H9 (cell line): ENCODE data around the gene ELFN1. TPM values are rescaled to one million over a fixed set of nuclear protein-coding genes. Genes with fewer than 3 reads are reported as not detected.

Experiments used
- DNase-seq: peaks from one replicate; pipeline ENCODE4 v3.0.0-alpha.2; 2017
- H2AFZ ChIP-seq: one replicate; pipeline ENCODE4 v1.6.1; 2013; ENCODE audit warnings: mild to moderate bottlenecking, low read length, control low read depth, moderate library complexity
- H2AK5ac ChIP-seq: 2 replicates; pipeline ENCODE4 v1.6.1; 2013; ENCODE audit warnings: low read length, control low read depth, mixed read lengths; ENCODE audit not compliant: insufficient read length
- H2BK120ac ChIP-seq: one replicate; pipeline ENCODE4 v1.6.1; 2013; ENCODE audit warnings: low read depth, mild to moderate bottlenecking, low read length, control low read depth, inconsistent platforms; ENCODE audit not compliant: poor library complexity, severe bottlenecking
- H2BK12ac ChIP-seq: 2 replicates; pipeline ENCODE4 v1.6.1; 2013; ENCODE audit warnings: low read length, control low read depth, mixed read lengths, low read depth; ENCODE audit not compliant: insufficient read length
- H2BK15ac ChIP-seq: 2 replicates; pipeline ENCODE4 v1.6.1; 2013; ENCODE audit warnings: low read depth, low read length, control low read depth
- H2BK20ac ChIP-seq: one replicate; pipeline ENCODE4 v1.6.1; 2013; ENCODE audit warnings: low read depth, mild to moderate bottlenecking, low read length, control low read depth, inconsistent platforms; ENCODE audit not compliant: poor library complexity, severe bottlenecking
- H2BK5ac ChIP-seq: 2 replicates; pipeline ENCODE4 v1.6.1; 2013; ENCODE audit warnings: low read length, control low read depth, mixed read lengths; ENCODE audit not compliant: insufficient read length
- H3K14ac ChIP-seq: 2 replicates; pipeline ENCODE4 v1.6.1; 2013; ENCODE audit warnings: low read length, control low read depth; ENCODE audit not compliant: insufficient read depth
- H3K18ac ChIP-seq: 2 replicates; pipeline ENCODE4 v1.6.1; 2013; ENCODE audit warnings: low read depth, mild to moderate bottlenecking, mixed read lengths, low read length, control low read depth; ENCODE audit not compliant: insufficient read length
- H3K23ac ChIP-seq: 2 replicates; pipeline ENCODE4 v1.6.1; 2013; ENCODE audit warnings: low read length, control low read depth, mixed read lengths, low read depth; ENCODE audit not compliant: insufficient read length
- H3K23me2 ChIP-seq: 2 replicates; pipeline ENCODE4 v1.6.1; 2013; ENCODE audit warnings: low read depth, mild to moderate bottlenecking, mixed read lengths, low read length, control low read depth; ENCODE audit not compliant: insufficient read length, poor library complexity, severe bottlenecking
- H3K27ac ChIP-seq: 2 replicates; pipeline ENCODE4 v1.5.1; 2013; ENCODE audit warnings: low read length, control low read depth, mixed read lengths, low read depth; ENCODE audit not compliant: insufficient read length
- H3K27me3 ChIP-seq: 2 replicates; pipeline ENCODE4 v1.6.1; 2013; ENCODE audit warnings: low read length, control low read depth, inconsistent platforms; ENCODE audit not compliant: insufficient read depth
- H3K4ac ChIP-seq: 2 replicates; pipeline ENCODE4 v1.6.1; 2013; ENCODE audit warnings: low read depth, mild to moderate bottlenecking, control low read depth, inconsistent platforms, low read length, moderate library complexity
- H3K4me1 ChIP-seq: 2 replicates; pipeline ENCODE4 v1.6.1; 2013; ENCODE audit warnings: low read length, control low read depth, inconsistent platforms; ENCODE audit not compliant: insufficient read depth
- H3K4me2 ChIP-seq: 2 replicates; pipeline ENCODE4 v1.6.1; 2013; ENCODE audit warnings: low read length, control low read depth, mixed read lengths; ENCODE audit not compliant: insufficient read length, insufficient read depth
- H3K56ac ChIP-seq: 2 replicates; pipeline ENCODE4 v1.6.1; 2013; ENCODE audit warnings: low read depth, mild to moderate bottlenecking, mixed read lengths, low read length, control low read depth; ENCODE audit not compliant: insufficient read length
- H3K79me1 ChIP-seq: 2 replicates; pipeline ENCODE4 v1.6.1; 2013; ENCODE audit warnings: low read depth, mild to moderate bottlenecking, moderate library complexity, low read length, control low read depth, inconsistent platforms; ENCODE audit not compliant: insufficient read depth, poor library complexity, severe bottlenecking
- H3K79me2 ChIP-seq: 2 replicates; pipeline ENCODE4 v1.6.1; 2013; ENCODE audit warnings: low read length, control low read depth, inconsistent platforms; ENCODE audit not compliant: insufficient read depth
- H3K9ac ChIP-seq: 2 replicates; pipeline ENCODE4 v1.6.1; 2013; ENCODE audit warnings: low read length, control low read depth, mixed read lengths; ENCODE audit not compliant: insufficient read length; ENCODE audit errors: extremely low read depth
- H3K9me3 ChIP-seq: one replicate; pipeline ENCODE4 v1.6.1; 2013; ENCODE audit warnings: low read depth, low read length, inconsistent platforms; ENCODE audit not compliant: control insufficient read depth
- H3T11ph ChIP-seq: one replicate; pipeline ENCODE4 v1.6.1; 2013; ENCODE audit warnings: mild to moderate bottlenecking, low read length, control low read depth, inconsistent platforms
- H4K20me1 ChIP-seq: one replicate; pipeline ENCODE4 v1.6.1; 2013; ENCODE audit not compliant: control insufficient read depth, insufficient read length, insufficient read depth
- H4K5ac ChIP-seq: 2 replicates; pipeline ENCODE4 v1.6.1; 2013; ENCODE audit warnings: low read depth, mild to moderate bottlenecking, mixed read lengths, low read length, control low read depth; ENCODE audit not compliant: insufficient read length
- H4K8ac ChIP-seq: replicated peaks from 2 replicates; pipeline ENCODE4 v1.6.1; 2013; ENCODE audit warnings: low read length, control low read depth, mixed read lengths, low read depth; ENCODE audit not compliant: insufficient read length
- H4K91ac ChIP-seq: 2 replicates; pipeline ENCODE4 v1.6.1; 2013; ENCODE audit warnings: low read depth, mild to moderate bottlenecking, moderate library complexity, mixed read lengths, low read length, control low read depth; ENCODE audit not compliant: insufficient read length
- H3K27ac Mint-ChIP-seq, 3 experiments: 2 replicates in 2 of 3; 3 replicates in 1 of 3; pipeline ENCODE4 v1.8.0; 2020 to 2021; ENCODE audit warnings: mixed read lengths in 3 of 3, mild to moderate bottlenecking in 1 of 3, moderate library complexity in 1 of 3
- H3K27me3 Mint-ChIP-seq: 2 replicates; pipeline ENCODE4 v1.8.0; 2021; ENCODE audit warnings: low read depth, mild to moderate bottlenecking, moderate library complexity, mixed read lengths
- H3K36me3 Mint-ChIP-seq, 3 experiments: 2 replicates in 2 of 3; 3 replicates in 1 of 3; pipeline ENCODE4 v1.8.0; 2020 to 2021; ENCODE audit warnings: low read depth in 3 of 3, mixed read lengths in 3 of 3; ENCODE audit not compliant: insufficient read depth in 1 of 3
- H3K4me1 Mint-ChIP-seq, 2 experiments: 2 replicates each; pipeline ENCODE4 v1.8.0; 2020; ENCODE audit warnings: mixed read lengths in 2 of 2
- H3K4me3 Mint-ChIP-seq, 2 experiments: 2 replicates in 1 of 2; 3 replicates in 1 of 2; pipeline ENCODE4 v1.8.0; 2020 to 2021; ENCODE audit warnings: mild to moderate bottlenecking in 2 of 2, mixed read lengths in 2 of 2, moderate library complexity in 1 of 2
- H3K9me3 Mint-ChIP-seq, 2 experiments: 2 replicates in 1 of 2; 3 replicates in 1 of 2; pipeline ENCODE4 v1.8.0; 2020; ENCODE audit warnings: mild to moderate bottlenecking in 2 of 2, mixed read lengths in 2 of 2, moderate library complexity in 1 of 2
- CTCF ChIP-seq: fragments of 200-600 bp; sonication (generic); conservative IDR thresholded peaks from 3 replicates; pipeline ENCODE4 v1.8.0; 2021; ENCODE audit warnings: antibody characterized with exemption, mild to moderate bottlenecking
- WGBS: extraction: QIAGEN DNeasy Blood & Tissue Kit; methylation state at CpG from one replicate; pipeline ENCODE4 v1.1.7; 2013; ENCODE audit warnings: missing lambda C conversion rate, low lambda C conversion rate, mixed read lengths; ENCODE audit not compliant: insufficient read length; ENCODE audit errors: extremely low coverage; 5-methylcytosine and 5-hydroxymethylcytosine counted together
- total RNA-seq: library from RNA; stranded (reverse); gene quantifications from 2 replicates; pipeline ENCODE4 v1.2.1, GENCODE V29; 2021

ELFN1 gene
- total RNA-seq, 1 experiment from 2014 or later: 3.7 TPM

GRCh38 chr7:1630700-1631336 lies 39.3 kb upstream of the ELFN1 start:
- Histone ChIP-seq H3K4me1 (no peaks in the 10 kb centered on the region), H3K23me2 (no peaks in the 10 kb centered on the region), H3K27me3 (no peaks in the 10 kb centered on the region), H2BK20ac (no peak overlapping the region), H4K91ac (no peak overlapping the region), H2BK12ac (no peak overlapping the region), H3K9ac (no peak overlapping the region), H3K14ac (no peak overlapping the region), H4K8ac (no peak overlapping the region), H3K27ac (no peak overlapping the region), H2AK5ac (no peak overlapping the region), H3K23ac (no peak overlapping the region), H3T11ph (no peak overlapping the region), H2BK15ac (no peak overlapping the region), H3K4ac (no peak overlapping the region), H4K5ac (no peak overlapping the region), H3K79me2 (no peaks in the 10 kb centered on the region), H3K56ac (no peak overlapping the region), H2BK5ac (no peak overlapping the region), H3K9me3 (no peaks in the 10 kb centered on the region), H2BK120ac (no peak overlapping the region), H3K18ac (no peak overlapping the region), H3K4me2 (no peak overlapping the region), H2AFZ (no peak overlapping the region), H3K79me1 (no peaks in the 10 kb centered on the region), H4K20me1 (no peaks in the 10 kb centered on the region)
- no peak for DNase-seq
- Mint-ChIP-seq H3K27ac (no peak overlapping the region), H3K27me3 (peaks cover 26% of the 10 kb centered on the region), H3K36me3 (peaks cover 0 to 4% (median 0%) of the 10 kb centered on the region in 3 experiments; a peak in 1 of 7 replicates), H3K9me3 (peaks cover 7 to 12% of the 10 kb centered on the region in 2 experiments), H3K4me3 (no peak overlapping the region), H3K4me1 (peaks cover 3 to 7% of the 10 kb centered on the region in 2 experiments)
- no peak for TF ChIP-seq CTCF
- WGBS: 100% methylated on average over 2 of the region's 3 CpGs
